ENCODE measurements around the gene MMP24.

Gene MMP24

DNA sequence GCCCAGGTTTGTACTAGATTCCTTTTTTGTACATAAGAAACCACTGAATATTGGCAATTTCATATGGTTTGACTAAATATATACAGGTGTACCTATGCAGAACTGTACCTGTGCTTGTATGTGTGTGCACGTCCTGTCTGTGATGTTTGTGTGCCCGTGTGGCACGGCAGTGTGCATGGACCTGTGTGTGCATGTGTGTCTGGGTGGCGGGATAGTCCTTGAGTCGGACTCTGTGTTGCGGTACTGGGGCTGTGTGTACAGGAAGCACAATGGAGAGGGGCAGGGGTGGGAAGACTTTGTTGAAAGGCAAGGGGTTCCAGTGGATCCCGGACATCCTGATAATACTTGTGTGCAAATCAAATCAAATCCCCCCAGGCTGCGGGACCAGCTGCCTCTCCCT, 69.2 kb downstream of the MMP24 start:
- TF ChIP-seq, protein P1, sequence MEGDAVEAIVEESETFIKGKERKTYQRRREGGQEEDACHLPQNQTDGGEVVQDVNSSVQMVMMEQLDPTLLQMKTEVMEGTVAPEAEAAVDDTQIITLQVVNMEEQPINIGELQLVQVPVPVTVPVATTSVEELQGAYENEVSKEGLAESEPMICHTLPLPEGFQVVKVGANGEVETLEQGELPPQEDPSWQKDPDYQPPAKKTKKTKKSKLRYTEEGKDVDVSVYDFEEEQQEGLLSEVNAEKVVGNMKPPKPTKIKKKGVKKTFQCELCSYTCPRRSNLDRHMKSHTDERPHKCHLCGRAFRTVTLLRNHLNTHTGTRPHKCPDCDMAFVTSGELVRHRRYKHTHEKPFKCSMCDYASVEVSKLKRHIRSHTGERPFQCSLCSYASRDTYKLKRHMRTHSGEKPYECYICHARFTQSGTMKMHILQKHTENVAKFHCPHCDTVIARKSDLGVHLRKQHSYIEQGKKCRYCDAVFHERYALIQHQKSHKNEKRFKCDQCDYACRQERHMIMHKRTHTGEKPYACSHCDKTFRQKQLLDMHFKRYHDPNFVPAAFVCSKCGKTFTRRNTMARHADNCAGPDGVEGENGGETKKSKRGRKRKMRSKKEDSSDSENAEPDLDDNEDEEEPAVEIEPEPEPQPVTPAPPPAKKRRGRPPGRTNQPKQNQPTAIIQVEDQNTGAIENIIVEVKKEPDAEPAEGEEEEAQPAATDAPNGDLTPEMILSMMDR (IDR thresholded peaks at IDR 0.05; ENCODE audit: low read depth, low read length, missing control alignments): no peak
- no peak overlapping the region for H3K4me3 ChIP-seq (ENCODE audit: low read depth, low read length)
- no peak for DNase-seq (ENCODE audit: low read depth)

GRCh38 chr20:35296101-35296554, 69.6 kb downstream of the MMP24 start:
- DNase-seq (ENCODE audit: low read depth): no peak
- TF ChIP-seq, protein P1 (IDR thresholded peaks at IDR 0.05; ENCODE audit: low read depth, low read length, missing control alignments): no peak
- no peak overlapping the region for H3K4me3 ChIP-seq (ENCODE audit: low read depth, low read length)

DNA sequence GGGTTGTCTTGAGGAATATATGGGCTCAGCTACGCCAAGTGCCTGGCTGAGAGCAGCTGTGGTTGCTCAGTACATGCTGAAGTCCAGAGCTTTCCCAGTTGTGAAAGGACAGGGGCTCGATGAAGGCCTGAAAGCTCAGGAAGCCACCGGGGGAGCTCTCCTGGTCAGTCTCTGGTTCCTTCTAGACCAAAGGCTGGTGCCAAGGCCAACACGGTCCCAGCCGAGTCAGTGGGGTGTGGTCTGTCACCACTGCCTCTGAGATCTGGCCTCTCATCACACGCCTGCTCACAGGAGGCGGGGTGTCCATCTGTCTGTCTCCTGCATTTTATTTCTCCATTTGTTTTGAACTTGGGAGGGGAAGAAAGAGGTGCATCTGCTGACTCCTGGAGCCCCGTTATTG, 70.7 kb downstream of the MMP24 start:
- H3K4me3 ChIP-seq (ENCODE audit: low read depth, low read length): no peak overlapping the region
- TF ChIP-seq, protein P1 (IDR thresholded peaks at IDR 0.05; ENCODE audit: low read depth, low read length, missing control alignments): no peak
- no peak for DNase-seq (ENCODE audit: low read depth)

DNA sequence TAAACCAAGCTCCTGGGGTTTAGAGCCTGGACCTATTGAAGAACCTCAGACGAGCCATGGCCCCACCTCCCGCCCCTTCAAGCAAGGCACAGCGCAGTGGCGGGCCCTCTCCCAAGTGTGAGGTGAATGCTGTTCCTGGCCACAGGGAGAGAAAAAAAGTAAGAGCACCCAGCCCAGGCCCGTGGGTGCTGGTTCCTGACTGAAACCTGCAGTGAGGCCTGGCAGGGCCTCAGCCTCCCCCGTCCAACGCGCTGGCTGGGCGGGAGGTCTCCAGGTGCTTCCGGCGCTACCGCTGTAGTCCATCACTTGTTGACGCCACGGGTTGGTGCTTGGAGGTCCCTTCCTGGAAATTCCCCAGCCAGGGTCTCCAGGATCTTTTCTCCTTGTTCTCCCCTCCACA, 71.2 kb downstream of the MMP24 start:
- no peak for DNase-seq (ENCODE audit: low read depth)
- no peak overlapping the region for H3K4me3 ChIP-seq (ENCODE audit: low read depth, low read length)
- TF ChIP-seq, protein P1 (IDR thresholded peaks at IDR 0.05; ENCODE audit: low read depth, low read length, missing control alignments): no peak

- no peak for DNase-seq (ENCODE audit: low read depth)
- TF ChIP-seq, protein P1 (IDR thresholded peaks at IDR 0.05; ENCODE audit: low read depth, low read length, missing control alignments): no peak
- H3K4me3 ChIP-seq (ENCODE audit: low read depth, low read length): no peak overlapping the region
Observed at GRCh38 chr20:35298264-35298663, 71.8 kb downstream of the MMP24 start.

GRCh38 chr20:35299780-35300179, 73.3 kb downstream of the MMP24 start:
- TF ChIP-seq, protein P1 (IDR thresholded peaks at IDR 0.05; ENCODE audit: low read depth, low read length, missing control alignments): no peak
- no peak overlapping the region for H3K4me3 ChIP-seq (ENCODE audit: low read depth, low read length)
- no peak for DNase-seq (ENCODE audit: low read depth)

DNA sequence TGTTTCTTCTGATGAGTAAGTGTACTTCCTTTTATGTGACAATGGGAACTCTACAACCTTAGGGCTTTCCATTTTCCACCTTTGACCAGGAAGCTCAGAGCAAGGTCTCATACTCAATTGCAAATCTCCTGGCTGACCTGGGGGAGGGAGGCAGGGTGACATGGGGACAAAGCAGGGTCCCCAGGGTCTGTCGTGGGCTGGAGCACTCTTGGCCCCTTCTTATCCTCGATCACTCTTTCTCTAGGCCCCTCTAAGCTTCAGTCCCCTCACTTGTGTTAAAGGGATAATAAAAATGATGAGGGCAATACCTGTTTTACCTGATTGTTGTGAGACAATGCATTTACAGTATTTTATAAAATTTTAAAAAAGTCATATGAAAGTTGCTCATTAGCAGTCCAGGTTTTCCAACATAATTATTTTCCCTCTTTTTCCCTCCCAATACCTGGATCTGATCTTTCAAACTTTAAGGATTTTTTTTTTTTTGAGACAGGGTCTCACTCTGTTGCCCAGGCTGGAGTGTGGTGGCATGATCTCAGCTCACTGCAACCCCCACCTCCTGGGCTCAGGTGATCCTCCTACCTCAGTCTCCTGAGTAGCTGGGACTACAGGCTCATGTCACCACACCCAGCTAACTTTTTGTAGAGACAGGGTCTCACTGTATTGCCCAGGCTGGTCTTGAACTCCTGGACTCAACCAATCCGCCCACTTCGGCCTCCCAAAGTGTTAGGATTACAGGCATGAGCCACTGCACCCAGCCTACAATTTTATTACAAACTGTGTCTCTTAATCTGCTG, 74.2 kb downstream of the MMP24 start:
- no peak overlapping the region for H3K4me3 ChIP-seq (ENCODE audit: low read depth, low read length)
- no peak for DNase-seq (ENCODE audit: low read depth)
- TF ChIP-seq, protein P1 (IDR thresholded peaks at IDR 0.05; ENCODE audit: low read depth, low read length, missing control alignments): no peak
